ENCODE results near the gene ACER3.
"Not testable (repeated sequence)": the region's sequence is repeated elsewhere in the genome, so short reads cannot be mapped to it uniquely, and the experiment has no call there.

Gene ACER3

GRCh38 chr11:76860539-76861475 is at the start of gene ACER3:
ACER3 (plus strand) TSS chr11:76860918; CDS start chr11:76860977, 59 bp downstream.
- H3K4me3 ChIP-seq (ENCODE audit: low read length) = peak within 1 kb of the TSS; percentile 89
- TF ChIP-seq, protein P1, sequence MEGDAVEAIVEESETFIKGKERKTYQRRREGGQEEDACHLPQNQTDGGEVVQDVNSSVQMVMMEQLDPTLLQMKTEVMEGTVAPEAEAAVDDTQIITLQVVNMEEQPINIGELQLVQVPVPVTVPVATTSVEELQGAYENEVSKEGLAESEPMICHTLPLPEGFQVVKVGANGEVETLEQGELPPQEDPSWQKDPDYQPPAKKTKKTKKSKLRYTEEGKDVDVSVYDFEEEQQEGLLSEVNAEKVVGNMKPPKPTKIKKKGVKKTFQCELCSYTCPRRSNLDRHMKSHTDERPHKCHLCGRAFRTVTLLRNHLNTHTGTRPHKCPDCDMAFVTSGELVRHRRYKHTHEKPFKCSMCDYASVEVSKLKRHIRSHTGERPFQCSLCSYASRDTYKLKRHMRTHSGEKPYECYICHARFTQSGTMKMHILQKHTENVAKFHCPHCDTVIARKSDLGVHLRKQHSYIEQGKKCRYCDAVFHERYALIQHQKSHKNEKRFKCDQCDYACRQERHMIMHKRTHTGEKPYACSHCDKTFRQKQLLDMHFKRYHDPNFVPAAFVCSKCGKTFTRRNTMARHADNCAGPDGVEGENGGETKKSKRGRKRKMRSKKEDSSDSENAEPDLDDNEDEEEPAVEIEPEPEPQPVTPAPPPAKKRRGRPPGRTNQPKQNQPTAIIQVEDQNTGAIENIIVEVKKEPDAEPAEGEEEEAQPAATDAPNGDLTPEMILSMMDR (conservative IDR thresholded peaks at IDR 0.05; ENCODE audit: low read length) = peak; percentile 45
- peak; percentile 85 for DNase-seq (ENCODE audit: low read depth)

GRCh38 chr11:76811259-76811658 is 49.5 kb upstream of the ACER3 start:
- H3K4me3 ChIP-seq (ENCODE audit: low read length) = no peak overlapping the region
- TF ChIP-seq, protein P1 (conservative IDR thresholded peaks at IDR 0.05; ENCODE audit: low read length) = no peak
- DNase-seq (ENCODE audit: low read depth) = no peak

- no peak for DNase-seq (ENCODE audit: low read depth)
- no peak overlapping the region for H3K4me3 ChIP-seq (ENCODE audit: low read length)
- TF ChIP-seq, protein P1 (conservative IDR thresholded peaks at IDR 0.05; ENCODE audit: low read length) = no peak
Measured at GRCh38 chr11:76814414-76814813, 46.3 kb upstream of the ACER3 start.

GRCh38 chr11:76815678-76816077 is 45.0 kb upstream of the ACER3 start:
- H3K4me3 ChIP-seq (ENCODE audit: low read length); DNase-seq (ENCODE audit: low read depth): not testable (repeated sequence)

DNA sequence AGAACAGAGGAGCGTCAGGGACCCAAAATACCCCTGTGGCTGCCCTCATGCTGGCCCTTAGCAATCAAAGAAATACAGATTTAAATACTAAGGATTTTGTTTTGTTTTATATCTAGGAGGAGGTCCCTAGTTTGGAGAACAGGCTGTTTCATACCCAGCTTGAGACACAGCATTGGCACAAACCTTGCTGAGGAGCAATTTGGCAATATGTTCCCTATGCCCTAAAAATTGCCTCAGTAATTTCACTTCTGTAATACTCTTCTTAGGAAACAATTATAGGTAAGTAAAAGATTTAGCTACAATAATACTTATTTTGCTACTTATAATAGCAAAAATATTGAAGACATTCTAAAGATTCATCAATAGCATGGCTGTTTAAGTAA is 40.5 kb upstream of the ACER3 start:
- TF ChIP-seq, protein P1 (conservative IDR thresholded peaks at IDR 0.05; ENCODE audit: low read length) = no peak
- no peak overlapping the region for H3K4me3 ChIP-seq (ENCODE audit: low read length)
- DNase-seq (ENCODE audit: low read depth) = no peak

DNA sequence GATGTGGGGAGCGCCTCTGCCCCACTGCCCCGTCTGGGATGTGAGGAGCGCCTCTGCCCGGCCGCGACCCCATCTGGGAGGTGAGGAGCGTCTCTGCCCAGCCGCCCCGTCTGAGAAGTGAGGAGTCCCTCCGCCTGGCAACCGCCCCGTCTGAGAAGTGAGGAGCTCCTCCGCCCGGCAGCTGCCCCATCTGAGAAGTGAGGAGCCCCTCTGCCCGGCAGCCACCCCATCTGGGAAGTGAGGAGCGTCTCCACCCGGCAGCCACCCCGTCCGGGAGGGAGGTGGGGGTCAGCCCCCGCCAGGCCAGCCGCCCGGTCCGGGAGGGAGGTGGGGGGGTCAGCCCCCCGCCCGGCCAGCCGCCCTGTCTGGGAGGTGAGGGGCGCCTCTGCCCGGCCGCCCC is 39.3 kb upstream of the ACER3 start:
- not testable (repeated sequence) for H3K4me3 ChIP-seq (ENCODE audit: low read length); DNase-seq (ENCODE audit: low read depth)

DNA sequence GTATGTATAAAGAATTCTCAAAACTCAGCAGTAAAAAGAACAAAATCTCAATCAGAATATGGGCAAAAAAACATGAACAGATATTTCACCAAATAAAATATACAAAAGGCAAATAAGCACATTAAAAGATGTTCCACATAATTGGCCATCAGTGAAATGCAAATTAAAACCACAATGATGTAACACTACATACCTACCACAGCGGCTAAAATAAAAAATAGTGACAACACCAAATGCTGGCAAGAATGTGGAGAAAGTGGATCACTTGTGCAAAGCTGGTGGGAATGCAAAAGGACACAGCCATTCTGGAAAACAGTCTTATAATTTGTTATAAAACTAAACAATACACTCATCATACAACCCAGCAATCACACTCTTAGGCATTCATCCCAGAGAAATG is 38.3 kb upstream of the ACER3 start:
- TF ChIP-seq, protein P1 (conservative IDR thresholded peaks at IDR 0.05; ENCODE audit: low read length) = no peak
- DNase-seq (ENCODE audit: low read depth) = no peak
- H3K4me3 ChIP-seq (ENCODE audit: low read length) = no peak overlapping the region

- TF ChIP-seq, protein P1 (conservative IDR thresholded peaks at IDR 0.05; ENCODE audit: low read length) = no peak
- peak; percentile 59 for DNase-seq (ENCODE audit: low read depth)
- H3K4me3 ChIP-seq (ENCODE audit: low read length) = no peak overlapping the region
Measured at GRCh38 chr11:76823481-76824028, 37.2 kb upstream of the ACER3 start.
